ACC112 (cell line): ENCODE data around the gene SRRT.

Experiments
- H2AFZ ChIP-seq: fragments of 200-600 bp; sonication (generic); one replicate; pipeline ENCODE4 v1.6.0; 2017; ENCODE audit warnings: antibody characterized with exemption, low read length; ENCODE audit not compliant: unreplicated experiment
- H3K27ac ChIP-seq: fragments of 200-600 bp; sonication (generic); 2 replicates; pipeline ENCODE4 v1.5.1; 2014; ENCODE audit warnings: low read depth, mild to moderate bottlenecking, antibody characterized with exemption, low read length, moderate library complexity
- H3K27me3 ChIP-seq: fragments of 200-600 bp; sonication (generic); 2 replicates; pipeline ENCODE4 v1.6.1; 2014; ENCODE audit warnings: mild to moderate bottlenecking, antibody characterized with exemption, low read length, moderate library complexity, mixed read lengths; ENCODE audit not compliant: insufficient read depth
- H3K36me3 ChIP-seq: fragments of 200-600 bp; sonication (generic); 2 replicates; pipeline ENCODE4 v1.6.1; 2016; ENCODE audit warnings: mild to moderate bottlenecking, antibody characterized with exemption, low read length, moderate library complexity, mixed read lengths; ENCODE audit not compliant: insufficient read depth
- H3K4me1 ChIP-seq: fragments of 200-600 bp; sonication (generic); one replicate; pipeline ENCODE4 v1.6.1; 2016; ENCODE audit warnings: low read length, mixed read lengths; ENCODE audit not compliant: insufficient read depth, unreplicated experiment, control insufficient read depth
- H3K4me3 ChIP-seq: fragments of 200-600 bp; sonication (generic); 2 replicates; pipeline ENCODE4 v1.5.1; 2014; ENCODE audit warnings: mild to moderate bottlenecking, low read depth, low read length
- H3K79me2 ChIP-seq: fragments of 200-600 bp; sonication (generic); one replicate; pipeline ENCODE4 v1.6.0; 2016; ENCODE audit warnings: low read length; ENCODE audit not compliant: control insufficient read depth, unreplicated experiment, insufficient read depth

The SRRT gene

DNA sequence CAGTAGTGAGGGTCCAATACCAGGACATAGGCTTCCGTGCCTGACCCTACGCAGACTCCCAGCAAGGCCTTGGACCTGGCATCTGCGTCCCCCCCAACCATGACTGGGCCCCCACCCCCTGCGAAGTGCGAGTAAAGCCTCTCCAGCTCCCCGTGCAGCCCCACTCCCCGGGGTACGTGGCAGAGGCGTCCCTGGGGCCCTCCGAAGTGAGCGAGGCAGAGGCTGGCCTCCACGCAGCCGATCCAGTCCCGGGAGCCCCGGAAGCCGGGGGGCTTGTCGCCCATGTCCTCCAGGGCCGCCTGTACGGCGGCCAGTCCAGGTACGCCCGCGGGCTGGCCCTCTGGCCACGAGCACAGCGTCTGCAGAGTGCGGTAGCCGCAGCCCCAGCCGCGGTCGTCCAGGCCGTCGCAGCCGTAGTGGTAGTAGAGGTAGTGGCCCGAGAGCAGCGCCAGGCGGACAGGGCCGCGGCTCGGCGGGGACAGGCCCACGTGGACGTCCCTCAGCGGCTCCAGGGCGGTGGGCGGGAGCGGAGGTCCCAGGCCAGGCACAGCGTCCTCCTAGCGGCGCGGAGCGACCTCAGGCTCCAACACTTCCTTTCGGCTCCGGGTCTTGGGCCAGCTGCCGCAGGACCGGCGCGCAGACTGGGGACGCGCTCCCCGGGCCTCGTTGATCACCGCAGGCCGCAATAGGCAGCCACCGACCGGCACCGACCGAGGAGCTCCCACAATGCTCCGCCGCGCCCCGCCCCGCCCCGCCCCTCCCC is 14.3 kb downstream of the SRRT start, which contains the start of gene UFSP1:
TSS of gene UFSP1 (minus strand) at position 728 of the 763 bp plus-strand sequence. CDS start at position 284, 444 bp downstream.
- peaks cover 24% of the 10 kb centered on the region for H3K79me2 ChIP-seq
- no peaks in the 10 kb centered on the region for H3K27me3 ChIP-seq
- peaks cover 22% of the 10 kb centered on the region; the same call in 1 of the 2 replicates for H3K36me3 ChIP-seq
- H3K4me1 ChIP-seq: peaks cover 22% of the 10 kb centered on the region
- H2AFZ ChIP-seq: peak within 1 kb of the TSS; percentile 93
- H3K4me3 ChIP-seq: peak within 1 kb of the TSS; percentile 84
- peak within 1 kb of the TSS; percentile 72 for H3K27ac ChIP-seq

DNA sequence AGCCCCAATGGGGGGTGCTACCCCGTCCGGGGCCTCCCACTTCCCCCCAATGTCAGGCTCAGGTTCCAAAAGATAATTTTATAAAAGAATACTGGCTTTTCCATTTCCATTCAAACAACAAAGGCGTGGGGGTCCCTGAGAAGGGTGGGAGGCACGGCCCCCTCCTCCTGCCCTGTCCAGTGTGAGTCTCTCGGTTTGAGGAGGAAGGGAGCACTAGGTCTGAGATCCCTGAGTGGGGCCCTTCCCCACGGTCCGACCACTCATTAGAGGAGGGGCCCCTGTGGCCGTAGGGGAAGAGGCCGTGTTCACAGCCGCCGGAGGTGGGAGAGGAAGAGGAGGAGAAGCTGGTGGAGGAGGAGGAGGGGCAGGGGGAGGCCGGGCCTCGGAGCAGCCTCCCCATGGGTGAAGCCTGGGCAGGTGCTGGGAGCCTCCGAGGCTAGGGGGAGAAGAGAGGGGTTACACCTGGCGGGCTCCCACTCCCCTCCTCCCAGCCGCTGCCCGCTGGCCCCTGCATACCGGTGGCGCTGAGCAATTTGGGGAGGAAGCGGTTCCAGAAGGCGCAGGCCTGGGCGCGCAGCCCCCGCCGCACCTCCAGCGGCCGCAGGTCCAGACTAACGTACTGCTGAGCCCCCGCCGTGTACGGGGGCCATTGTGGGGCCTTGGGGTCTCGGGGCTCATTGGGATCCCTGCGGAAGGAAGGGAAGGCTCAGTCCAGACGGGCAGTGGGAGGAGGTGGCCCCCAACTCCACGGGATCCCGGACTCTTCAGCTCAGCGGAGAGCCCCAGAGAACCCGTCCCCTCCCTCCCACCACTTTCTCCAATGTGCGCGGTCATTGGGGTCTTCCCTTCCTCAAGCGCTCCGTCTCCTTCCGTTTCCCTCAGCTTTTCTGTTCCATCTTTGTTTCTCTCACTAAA is 16.0 kb downstream of the SRRT start:
- H3K27ac ChIP-seq: peak overlapping the region; percentile 72
- H3K79me2 ChIP-seq: peaks cover 18% of the 10 kb centered on the region
- H3K4me1 ChIP-seq: peaks cover 26% of the 10 kb centered on the region
- H3K27me3 ChIP-seq: peaks cover 9% of the 10 kb centered on the region
- peak overlapping the region; percentile 84 for H3K4me3 ChIP-seq
- peaks cover 15% of the 10 kb centered on the region; the same call in 1 of the 2 replicates for H3K36me3 ChIP-seq
- H2AFZ ChIP-seq: peak overlapping the region; percentile 93

DNA sequence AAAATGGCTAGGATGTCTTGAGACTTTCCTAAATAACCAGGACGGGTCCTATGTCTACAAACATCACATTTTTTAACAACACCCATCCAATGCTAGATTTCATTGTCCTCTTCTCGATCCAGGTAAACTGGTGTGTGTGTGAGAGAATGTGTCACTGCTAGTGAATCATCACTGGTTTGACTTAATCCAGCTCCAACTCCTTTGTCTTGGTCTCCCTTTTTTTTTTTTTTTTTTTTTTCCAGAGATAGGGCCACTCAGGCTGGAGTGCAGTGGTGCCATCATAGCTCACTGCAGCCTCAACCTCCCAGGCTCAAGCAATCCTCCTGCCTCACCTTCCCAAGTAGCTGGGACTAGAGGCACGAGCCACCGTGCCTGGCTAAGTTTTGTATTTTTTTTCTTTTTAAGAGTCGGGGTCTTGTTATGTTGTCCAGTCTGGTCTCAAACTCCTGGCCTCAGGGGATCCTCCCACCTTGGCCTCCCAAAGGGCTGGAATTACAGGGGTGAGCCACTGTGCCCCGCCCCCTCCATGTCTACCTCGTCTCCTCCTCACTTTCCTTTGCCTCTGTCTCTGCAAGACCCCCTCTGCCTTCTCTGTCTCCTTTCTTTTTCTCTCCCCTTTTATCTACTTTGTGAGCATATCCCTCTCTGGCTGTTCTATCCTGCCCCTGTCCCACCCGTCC is 16.8 kb downstream of the SRRT start:
- Histone ChIP-seq H3K36me3 (peaks cover 7% of the 10 kb centered on the region; the same call in 1 of the 2 replicates), H2AFZ (no peak overlapping the region), H3K4me1 (peaks cover 26% of the 10 kb centered on the region), H3K27me3 (peaks cover 17% of the 10 kb centered on the region), H3K4me3 (peak overlapping the region; percentile 84), H3K79me2 (peaks cover 15% of the 10 kb centered on the region), H3K27ac (no peak overlapping the region)

DNA sequence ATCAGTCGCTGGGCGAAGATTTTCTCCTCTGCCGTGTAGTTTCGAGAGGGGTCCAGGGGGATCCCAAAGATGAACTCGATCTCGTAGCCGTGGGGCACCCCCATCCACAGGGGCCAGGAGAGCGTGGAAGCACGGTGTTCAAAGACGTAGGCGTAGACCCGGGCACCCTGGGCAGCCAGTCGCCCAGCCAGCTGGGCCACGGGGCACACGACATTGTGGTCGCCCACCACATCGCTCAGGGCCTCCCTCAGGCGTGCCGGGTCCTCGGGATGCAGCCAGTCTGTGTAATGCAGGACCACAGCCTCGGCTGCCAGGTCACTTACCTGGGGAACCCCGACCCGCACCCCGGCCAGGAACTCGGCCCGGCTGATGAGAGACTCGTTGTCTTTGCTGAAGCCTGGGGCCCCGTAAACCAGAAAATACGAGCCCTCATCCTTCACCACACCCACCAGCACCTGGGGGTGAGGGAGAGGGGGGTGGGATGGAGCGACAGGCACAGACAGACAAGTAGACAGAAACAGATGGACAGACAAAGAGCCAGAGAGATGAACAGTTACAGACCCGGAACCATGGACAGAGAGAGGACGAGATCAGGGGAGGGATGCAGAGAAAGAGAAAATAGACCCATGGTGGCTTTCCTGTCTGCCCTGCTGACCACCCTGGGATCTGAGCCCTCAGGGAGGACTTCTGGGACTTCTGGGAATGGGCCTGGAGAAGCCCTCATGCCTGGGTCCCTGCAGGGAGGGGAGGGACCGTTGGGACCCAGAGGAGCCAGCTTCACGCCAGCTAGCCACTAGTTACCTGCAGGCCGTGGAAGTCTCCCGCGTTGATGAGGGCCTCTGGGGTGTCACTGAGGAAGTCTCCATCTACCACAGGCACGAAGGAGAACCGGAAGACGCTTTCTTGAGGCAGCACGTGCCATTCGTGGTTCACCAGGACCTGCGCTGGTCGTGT is 17.7 kb downstream of the SRRT start:
- Histone ChIP-seq H3K79me2 (peaks cover 15% of the 10 kb centered on the region), H3K4me3 (no peak overlapping the region), H3K36me3 (0 out of 2 replicates have a peak, but pooled peaks cover 3% of the 10 kb centered on the region), H3K27ac (no peak overlapping the region), H3K27me3 (peaks cover 22% of the 10 kb centered on the region), H2AFZ (no peak overlapping the region), H3K4me1 (peaks cover 24% of the 10 kb centered on the region)

DNA sequence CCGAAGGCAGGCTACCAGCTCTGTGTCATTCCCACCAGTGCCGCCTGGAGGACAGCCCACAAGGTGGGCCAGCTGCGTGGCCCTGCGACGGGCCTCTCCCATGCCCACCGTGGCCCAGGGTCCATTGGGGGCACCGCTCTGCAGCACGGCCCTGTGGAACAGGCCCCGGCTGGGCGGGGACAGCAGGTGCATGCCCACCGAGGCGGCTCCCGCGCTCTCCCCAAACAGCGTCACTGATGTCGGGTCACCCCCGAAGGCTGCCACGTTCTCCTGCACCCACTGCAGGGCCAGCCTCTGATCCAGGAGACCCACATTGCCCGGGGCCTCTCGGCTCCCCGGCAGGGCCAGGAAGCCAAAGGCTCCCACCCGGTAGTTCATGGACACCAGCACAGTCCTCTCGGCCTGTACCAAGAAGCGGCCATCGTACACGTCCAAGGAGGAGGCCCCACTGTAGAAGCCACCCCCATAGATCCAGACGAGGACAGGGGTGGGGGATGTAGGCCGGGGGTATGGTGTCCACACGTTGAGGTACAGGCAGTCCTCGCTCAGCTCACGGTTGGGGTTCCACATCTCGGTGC is 18.5 kb downstream of the SRRT start:
- H3K4me3 ChIP-seq: no peak overlapping the region

DNA sequence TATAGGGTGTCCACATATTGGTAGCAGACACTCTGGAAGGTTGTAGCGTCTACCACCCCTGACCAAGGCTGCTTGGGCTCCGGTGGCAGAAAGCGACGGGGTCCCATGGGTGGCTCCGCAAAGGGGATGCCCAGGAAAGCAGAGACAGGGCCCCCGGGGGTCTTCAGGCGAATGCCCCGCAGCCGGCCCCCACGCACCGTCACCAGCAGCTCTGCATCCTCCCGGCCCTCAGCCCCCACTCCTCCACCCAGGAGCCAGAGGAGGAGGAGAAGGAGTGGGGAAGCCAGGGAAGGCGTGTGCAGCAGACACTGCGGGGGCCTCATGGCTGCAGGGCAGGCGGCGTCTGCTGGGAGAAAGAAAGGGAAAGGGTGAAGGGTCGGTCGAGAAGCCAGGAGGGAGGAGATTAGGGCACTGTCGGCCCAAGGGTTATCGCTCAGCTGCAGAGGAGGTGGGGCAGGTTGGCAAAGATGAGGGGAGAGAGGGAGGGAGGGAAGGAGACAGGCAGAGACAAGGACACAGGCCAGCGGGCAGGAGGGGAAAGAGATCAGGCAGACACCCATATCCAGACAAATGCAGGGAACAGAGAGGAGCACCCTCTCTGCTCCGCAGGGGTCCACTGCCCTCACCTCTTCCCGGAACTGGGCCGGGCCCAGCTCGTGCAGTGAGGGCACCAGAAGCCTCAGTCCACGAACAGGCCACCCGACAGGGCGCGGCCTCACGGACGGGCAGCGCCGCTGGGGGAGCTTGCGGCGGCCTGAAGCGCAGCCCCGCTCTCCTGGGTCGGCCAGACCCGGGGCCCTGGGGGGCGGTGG is 19.2 kb downstream of the SRRT start:
- no peaks in the 10 kb centered on the region for H3K36me3 ChIP-seq
- H3K79me2 ChIP-seq: peaks cover 2% of the 10 kb centered on the region
- H3K4me1 ChIP-seq: peaks cover 14% of the 10 kb centered on the region
- no peak overlapping the region for H2AFZ ChIP-seq
- peaks cover 27% of the 10 kb centered on the region for H3K27me3 ChIP-seq
- no peak overlapping the region for H3K4me3 ChIP-seq
- H3K27ac ChIP-seq: no peak overlapping the region

More for the DNA sequence above, 18.5 kb downstream of the SRRT start:
- Histone ChIP-seq H2AFZ (no peak overlapping the region), H3K36me3 (0 out of 2 replicates have a peak, but pooled peaks cover 3% of the 10 kb centered on the region), H3K27me3 (peaks cover 27% of the 10 kb centered on the region), H3K4me1 (peaks cover 18% of the 10 kb centered on the region), H3K79me2 (peaks cover 9% of the 10 kb centered on the region), H3K27ac (no peak overlapping the region)

DNA sequence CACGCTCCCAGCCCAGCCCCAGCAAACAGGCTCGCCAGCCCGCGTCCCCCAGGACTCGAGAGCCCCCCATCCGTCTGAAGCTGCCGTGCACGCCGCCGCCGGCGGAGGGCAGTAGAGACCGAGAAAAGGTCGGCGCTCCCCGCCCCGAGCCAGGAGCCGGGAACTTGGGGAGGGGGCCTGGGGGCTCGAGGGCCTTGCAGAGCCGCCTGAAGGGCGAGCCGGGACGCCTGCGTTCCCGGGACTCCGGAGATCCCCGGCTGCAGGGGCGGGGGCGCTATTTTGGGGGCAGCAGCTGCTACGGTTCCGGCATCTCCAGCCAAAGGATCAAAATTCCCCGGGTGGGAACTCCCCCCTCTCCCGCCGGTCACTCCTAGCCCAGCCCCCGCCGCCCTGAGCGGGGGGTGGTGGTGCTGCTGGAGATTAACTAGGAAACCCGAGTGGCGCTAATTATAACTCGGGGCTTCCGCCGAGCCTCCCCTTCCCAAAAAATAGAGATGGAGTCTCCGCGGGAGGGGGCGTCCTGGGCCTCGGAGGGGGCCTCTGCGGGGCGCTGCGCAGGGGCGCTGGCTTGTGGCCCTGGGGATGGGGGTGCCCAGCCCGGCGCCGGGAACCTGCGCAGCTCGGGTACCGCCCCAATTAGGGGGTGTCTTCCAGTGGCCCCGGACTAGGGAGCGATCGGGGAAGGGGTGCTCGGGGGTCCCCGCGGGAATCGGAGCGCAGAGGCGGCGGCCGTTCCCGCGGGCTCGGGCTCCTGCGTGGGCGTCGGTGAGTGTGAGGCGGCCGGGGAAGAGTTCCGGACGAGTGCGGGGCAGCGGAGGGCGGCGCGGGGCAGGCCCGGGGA is 20.2 kb downstream of the SRRT start:
- peaks cover 27% of the 10 kb centered on the region for H3K27me3 ChIP-seq
- peaks cover 14% of the 10 kb centered on the region for H3K4me1 ChIP-seq
- no peaks in the 10 kb centered on the region for H3K79me2 ChIP-seq
- H3K27ac ChIP-seq: no peak overlapping the region
- H3K36me3 ChIP-seq: no peaks in the 10 kb centered on the region
- H3K4me3 ChIP-seq: peak overlapping the region; percentile 70
- H2AFZ ChIP-seq: peak overlapping the region; percentile 12

DNA sequence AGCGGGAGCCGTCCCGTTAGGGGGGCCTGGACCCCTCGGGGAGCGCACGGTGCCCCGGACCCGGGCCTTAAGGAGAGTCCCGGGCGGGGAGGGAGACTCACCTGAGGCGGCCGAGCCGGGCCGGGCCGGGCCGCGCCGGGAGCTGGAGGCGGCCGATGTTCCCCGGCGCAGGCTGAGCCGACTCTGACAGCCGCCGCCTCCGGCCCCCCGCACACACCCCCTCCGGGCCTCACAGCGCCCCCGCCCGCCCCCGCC is 20.7 kb downstream of the SRRT start, which contains the start of gene ACHE:
TSS of gene ACHE (minus strand) at position 188 of the 255 bp plus-strand sequence. CDS start 1,656 bp downstream, outside the sequence.
- H3K27me3 ChIP-seq: peaks cover 27% of the 10 kb centered on the region
- no peaks in the 10 kb centered on the region for H3K36me3 ChIP-seq
- no peak within 1 kb of the TSS for H3K27ac ChIP-seq
- peak within 1 kb of the TSS; percentile 12 for H2AFZ ChIP-seq
- no peaks in the 10 kb centered on the region for H3K79me2 ChIP-seq
- H3K4me3 ChIP-seq: peak within 1 kb of the TSS; percentile 70
- H3K4me1 ChIP-seq: peaks cover 14% of the 10 kb centered on the region
